ENCODE measurements around the gene LRRC32. TPM values are rescaled to one million over a fixed set of nuclear protein-coding genes. Genes with fewer than 3 reads are reported as not detected.
A peak's percentile ranks its signal among the peaks of the same experiment; 100 is the strongest.

The LRRC32 gene
- total RNA-seq, 3 donors from 2014 or later = 10.4 to 20.3 (median 18.6) TPM

DNA sequence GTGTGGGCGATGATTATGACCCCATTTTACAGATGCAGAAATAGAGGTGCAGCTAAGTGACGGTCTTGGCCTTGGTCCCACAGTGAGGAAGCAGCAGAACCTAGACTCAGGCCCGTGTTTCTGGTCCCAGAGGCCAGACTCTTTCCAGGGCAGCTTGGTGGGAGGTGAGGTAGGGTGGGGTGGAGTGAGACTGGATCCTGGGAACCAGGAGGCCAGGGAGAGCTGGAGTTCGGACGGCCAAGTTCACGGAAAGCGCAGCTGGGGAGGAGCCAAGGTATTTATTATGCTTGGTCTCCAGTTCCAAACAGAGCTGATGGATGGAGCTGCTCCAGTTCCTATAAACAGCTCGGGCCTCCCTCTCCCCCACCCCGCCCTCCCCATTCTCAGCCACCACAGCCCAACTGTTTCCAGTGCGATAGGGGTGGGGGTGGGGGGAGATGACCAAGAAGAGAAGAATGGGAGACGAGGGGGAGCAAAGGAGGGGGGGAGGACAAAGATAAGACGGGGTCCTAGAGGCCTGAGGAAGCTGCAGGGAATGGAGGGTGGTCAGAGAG, 16.2 kb downstream of the LRRC32 start:
- TF ChIP-seq, protein P1, sequence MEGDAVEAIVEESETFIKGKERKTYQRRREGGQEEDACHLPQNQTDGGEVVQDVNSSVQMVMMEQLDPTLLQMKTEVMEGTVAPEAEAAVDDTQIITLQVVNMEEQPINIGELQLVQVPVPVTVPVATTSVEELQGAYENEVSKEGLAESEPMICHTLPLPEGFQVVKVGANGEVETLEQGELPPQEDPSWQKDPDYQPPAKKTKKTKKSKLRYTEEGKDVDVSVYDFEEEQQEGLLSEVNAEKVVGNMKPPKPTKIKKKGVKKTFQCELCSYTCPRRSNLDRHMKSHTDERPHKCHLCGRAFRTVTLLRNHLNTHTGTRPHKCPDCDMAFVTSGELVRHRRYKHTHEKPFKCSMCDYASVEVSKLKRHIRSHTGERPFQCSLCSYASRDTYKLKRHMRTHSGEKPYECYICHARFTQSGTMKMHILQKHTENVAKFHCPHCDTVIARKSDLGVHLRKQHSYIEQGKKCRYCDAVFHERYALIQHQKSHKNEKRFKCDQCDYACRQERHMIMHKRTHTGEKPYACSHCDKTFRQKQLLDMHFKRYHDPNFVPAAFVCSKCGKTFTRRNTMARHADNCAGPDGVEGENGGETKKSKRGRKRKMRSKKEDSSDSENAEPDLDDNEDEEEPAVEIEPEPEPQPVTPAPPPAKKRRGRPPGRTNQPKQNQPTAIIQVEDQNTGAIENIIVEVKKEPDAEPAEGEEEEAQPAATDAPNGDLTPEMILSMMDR (IDR thresholded peaks at IDR 0.05) = no peak
- peak; percentile 54 for ATAC-seq
- H3K4me3 ChIP-seq = no peak overlapping the region
- H3K4me1 ChIP-seq (ENCODE audit: low read depth) = no peaks in the 10 kb centered on the region
- no peaks in the 10 kb centered on the region for H3K36me3 ChIP-seq (ENCODE audit: low read depth)
- peak in 1 of 3 donors; percentile 53 for DNase-seq
- intact Hi-C loops (cut with DNase I, micrococcal nuclease) = no loop called here
- H3K9me3 ChIP-seq = no peaks in the 10 kb centered on the region

DNA sequence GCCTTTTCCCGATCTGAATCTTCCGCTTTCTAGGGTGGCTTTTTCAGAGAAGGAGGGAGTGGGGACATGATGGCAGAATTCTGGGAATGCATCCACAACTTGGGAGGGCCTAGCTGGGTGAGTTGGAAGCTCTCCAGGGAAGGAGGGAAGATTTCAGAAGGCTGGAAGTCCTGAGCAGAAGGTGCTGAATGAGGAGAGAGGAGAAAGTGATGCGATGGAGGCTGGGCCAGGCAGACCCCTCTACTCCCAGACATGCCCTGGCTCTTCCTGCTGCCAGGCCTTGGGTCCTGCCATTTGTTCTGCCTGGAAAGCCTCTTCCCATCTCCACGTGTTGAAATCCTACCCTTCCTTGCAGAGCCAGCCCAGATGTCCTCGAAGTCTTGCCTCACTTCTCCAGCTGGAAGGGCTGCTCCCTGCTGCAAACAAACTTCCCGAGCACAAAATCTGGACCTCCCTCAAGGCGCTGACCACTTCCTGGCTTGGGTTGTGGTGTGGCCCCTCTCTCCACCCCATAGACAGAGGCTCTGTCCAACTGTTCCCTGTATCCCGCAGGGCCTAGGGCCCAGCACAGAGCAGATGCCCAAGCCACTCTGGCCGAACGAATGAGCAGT, 16.8 kb downstream of the LRRC32 start:
- intact Hi-C loops (cut with DNase I, micrococcal nuclease) = no loop called here
- Histone ChIP-seq H3K4me3 (no peak overlapping the region), H3K9me3 (no peaks in the 10 kb centered on the region), H3K36me3 (ENCODE audit: low read depth) (no peaks in the 10 kb centered on the region), H3K4me1 (ENCODE audit: low read depth) (no peaks in the 10 kb centered on the region)
- DNase-seq = peak in 1 of 3 donors; percentile 41
- ATAC-seq = peak; percentile 50
- TF ChIP-seq, protein P1 (IDR thresholded peaks at IDR 0.05) = no peak

DNA sequence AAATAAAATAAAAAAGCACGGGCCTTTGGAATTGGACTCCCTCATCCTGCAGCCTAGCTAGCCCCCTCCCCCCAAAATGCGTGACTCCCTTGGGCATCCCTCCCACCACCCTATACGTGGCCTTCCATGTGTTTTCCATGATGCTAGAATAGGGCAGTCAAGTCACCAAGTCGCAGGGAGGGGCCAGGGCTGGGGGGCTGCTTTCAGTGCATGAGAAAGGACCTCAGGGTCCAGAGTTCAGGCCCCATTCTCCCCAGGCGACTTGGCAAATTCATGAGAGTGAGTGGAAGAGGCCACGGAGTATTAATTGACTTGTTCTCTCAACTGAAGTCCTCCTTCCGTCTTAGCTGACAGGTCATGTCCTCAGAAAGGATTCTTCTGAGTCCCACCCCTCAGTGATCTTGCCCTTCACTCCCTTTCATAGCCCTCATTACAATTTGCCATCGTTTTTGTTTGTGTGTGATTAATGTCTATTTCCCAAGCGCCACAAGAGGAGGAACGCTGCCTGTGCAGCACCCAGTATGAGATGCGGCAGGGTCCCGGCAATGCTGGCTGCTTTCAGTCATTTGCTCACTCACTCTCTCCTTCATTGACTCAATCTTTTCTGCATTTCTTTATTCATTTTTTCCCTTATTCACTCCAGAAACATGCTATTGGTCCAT, 17.4 kb downstream of the LRRC32 start:
- H3K4me1 ChIP-seq (ENCODE audit: low read depth) = no peaks in the 10 kb centered on the region
- TF ChIP-seq, protein P1 (IDR thresholded peaks at IDR 0.05) = no peak

DNA sequence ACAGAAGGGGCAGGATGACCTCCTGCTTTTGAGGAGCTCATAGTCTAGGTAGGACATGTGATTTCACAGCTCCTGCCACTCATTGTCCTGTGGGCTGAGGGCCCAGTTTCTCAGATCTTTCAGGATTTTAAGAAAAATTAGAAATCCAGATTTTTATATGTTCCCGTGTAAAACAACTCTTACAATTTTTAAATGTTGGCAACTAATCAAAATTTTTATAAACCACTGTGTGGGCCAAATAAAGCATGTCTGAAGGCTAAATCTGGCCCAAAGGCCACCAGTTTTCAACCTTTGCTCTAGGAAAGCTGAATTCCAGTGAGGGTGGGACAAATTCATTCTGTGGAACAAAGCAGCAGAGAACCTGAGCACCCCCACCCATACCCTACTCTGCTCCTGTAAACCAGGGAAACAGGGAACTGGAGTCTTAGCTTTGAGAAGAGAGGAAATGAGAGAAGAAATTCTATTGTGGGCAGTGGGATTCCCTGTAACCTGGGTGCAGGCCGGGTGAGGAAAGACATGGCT, 20.6 kb downstream of the LRRC32 start:
- ATAC-seq = no peak
- no peaks in the 10 kb centered on the region for H3K4me1 ChIP-seq (ENCODE audit: low read depth)
- H3K9me3 ChIP-seq = peaks cover 4% of the 10 kb centered on the region
- intact Hi-C loops (cut with DNase I, micrococcal nuclease) = no loop called here
- TF ChIP-seq, protein P1 (IDR thresholded peaks at IDR 0.05) = no peak
- H3K4me3 ChIP-seq = no peak overlapping the region
- no peak for DNase-seq
- no peaks in the 10 kb centered on the region for H3K36me3 ChIP-seq (ENCODE audit: low read depth)

More for the DNA sequence above, 17.4 kb downstream of the LRRC32 start:
- Histone ChIP-seq H3K36me3 (ENCODE audit: low read depth) (no peaks in the 10 kb centered on the region), H3K4me3 (no peak overlapping the region), H3K9me3 (no peaks in the 10 kb centered on the region)
- intact Hi-C loops (cut with DNase I, micrococcal nuclease) = no loop called here
- DNase-seq (peak in 1 of 3 donors; percentile 2), ATAC-seq (no peak)

DNA sequence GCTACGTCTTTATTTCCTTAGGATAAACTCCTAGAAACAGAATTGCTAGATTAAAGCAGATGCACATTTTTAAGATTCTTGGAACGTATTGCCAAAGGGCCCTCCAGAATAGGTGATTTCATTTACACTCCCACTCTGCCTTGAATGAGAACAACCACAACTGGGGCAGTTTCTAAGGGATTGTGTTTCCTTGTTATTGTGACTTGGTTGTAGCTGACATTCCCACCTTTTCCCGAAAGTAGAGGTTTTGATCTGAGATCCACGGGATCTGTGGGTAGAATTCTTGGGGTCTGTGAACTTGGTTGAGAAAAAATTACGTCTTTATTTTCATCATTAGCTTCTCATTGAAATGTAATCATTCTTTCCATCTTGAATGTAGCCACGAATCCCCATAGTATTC, 21.5 kb downstream of the LRRC32 start:
- no peak overlapping the region for H3K4me3 ChIP-seq
- intact Hi-C loops (cut with DNase I, micrococcal nuclease) = no loop called here
- no peaks in the 10 kb centered on the region for H3K4me1 ChIP-seq (ENCODE audit: low read depth)
- H3K36me3 ChIP-seq (ENCODE audit: low read depth) = no peaks in the 10 kb centered on the region
- TF ChIP-seq, protein P1 (IDR thresholded peaks at IDR 0.05) = no peak
- peaks cover 4% of the 10 kb centered on the region for H3K9me3 ChIP-seq
- DNase-seq (no peak), ATAC-seq (no peak)
